Subcutaneous abdominal adipose tissue (tissue), 5 donors: Measurements from ENCODE around the gene ABI2.

ENCODE experiments used
- H3K27ac ChIP-seq: one replicate; pipeline ENCODE4 v1.7.0; 2013; ENCODE audit warnings: low read depth, mild to moderate bottlenecking, inconsistent platforms, low read length, moderate library complexity
- H3K27me3 ChIP-seq, 5 donors: one replicate each; pipeline ENCODE4 v1.7.0; 2013; ENCODE audit warnings: low read length in 5 of 5, inconsistent platforms in 1 of 5; ENCODE audit not compliant: control insufficient read depth in 5 of 5, insufficient read depth in 4 of 5
- H3K36me3 ChIP-seq, 5 donors: one replicate each; pipeline ENCODE4 v1.7.0; 2013; ENCODE audit warnings: low read length in 5 of 5; ENCODE audit not compliant: control insufficient read depth in 5 of 5, insufficient read depth in 5 of 5
- H3K4me1 ChIP-seq, 5 donors: one replicate each; pipeline ENCODE4 v1.7.0; 2013; ENCODE audit warnings: low read length in 5 of 5, mild to moderate bottlenecking in 3 of 5, moderate library complexity in 1 of 5; ENCODE audit not compliant: control insufficient read depth in 5 of 5, insufficient read depth in 5 of 5
- H3K4me3 ChIP-seq, 5 donors: one replicate each; pipeline ENCODE4 v1.7.0; 2013; ENCODE audit warnings: low read length in 5 of 5, low read depth in 1 of 5
- H3K9ac ChIP-seq, 5 donors: one replicate each; pipeline ENCODE4 v1.7.0; 2013; ENCODE audit warnings: low read length in 5 of 5, mild to moderate bottlenecking in 4 of 5, moderate library complexity in 3 of 5
- H3K9me3 ChIP-seq, 5 donors: one replicate each; pipeline ENCODE4 v1.7.0; 2013; ENCODE audit warnings: low read length in 5 of 5; ENCODE audit not compliant: control insufficient read depth in 5 of 5
- donor health status: healthy.
- donor health status: healthy.
- donor health status: healthy.
- donor health status: healthy.
- donor health status: healthy.

Gene ABI2

GRCh38 chr2:203489531-203489930 lies 161.3 kb downstream of the ABI2 start:
- Histone ChIP-seq H3K4me3 (no peak overlapping the region), H3K36me3 (peaks cover 12 to 36% (median 22%) of the 10 kb centered on the region in 5 donors), H3K27me3 (no peaks in the 10 kb centered on the region), H3K9me3 (no peaks in the 10 kb centered on the region), H3K9ac (no peak overlapping the region), H3K4me1 (peaks cover 0 to 7% (median 0%) of the 10 kb centered on the region in 5 donors), H3K27ac (no peak overlapping the region)

GRCh38 chr2:203490391-203490790 lies 162.2 kb downstream of the ABI2 start:
- H3K4me3 ChIP-seq = no peak overlapping the region
- no peaks in the 10 kb centered on the region for H3K27me3 ChIP-seq
- peaks cover 0 to 7% (median 0%) of the 10 kb centered on the region in 5 donors for H3K4me1 ChIP-seq
- H3K27ac ChIP-seq = no peak overlapping the region
- peaks cover 12 to 35% (median 19%) of the 10 kb centered on the region in 5 donors for H3K36me3 ChIP-seq
- H3K9me3 ChIP-seq = no peaks in the 10 kb centered on the region
- no peak overlapping the region for H3K9ac ChIP-seq

GRCh38 chr2:203492965-203493364 lies 164.8 kb downstream of the ABI2 start:
- Histone ChIP-seq H3K27ac (no peak overlapping the region), H3K9ac (no peak overlapping the region), H3K27me3 (no peaks in the 10 kb centered on the region), H3K4me1 (peaks cover 0 to 9% (median 0%) of the 10 kb centered on the region in 5 donors), H3K9me3 (no peaks in the 10 kb centered on the region), H3K36me3 (peaks cover 8 to 32% (median 14%) of the 10 kb centered on the region in 5 donors), H3K4me3 (no peak overlapping the region)
